22Rv1 (cell line): Measurements from ENCODE around the gene CA12.
"Not testable (repeated sequence)": the region's sequence is repeated elsewhere in the genome, so short reads cannot be mapped to it uniquely, and the experiment has no call there.

Experiments used
- ZFX ChIP-seq: fragments of 450-650 bp; IDR thresholded peaks from 2 replicates; pipeline ENCODE4 v1.6.1; 2017; ENCODE audit warnings: antibody characterized with exemption, borderline replicate concordance
- TF ChIP-seq, protein P1 (sequence below): fragments of 450-650 bp; IDR thresholded peaks from 2 replicates; pipeline ENCODE4 v1.5.1; 2017; ENCODE audit warnings: mild to moderate bottlenecking

- TF ChIP-seq, protein P1, sequence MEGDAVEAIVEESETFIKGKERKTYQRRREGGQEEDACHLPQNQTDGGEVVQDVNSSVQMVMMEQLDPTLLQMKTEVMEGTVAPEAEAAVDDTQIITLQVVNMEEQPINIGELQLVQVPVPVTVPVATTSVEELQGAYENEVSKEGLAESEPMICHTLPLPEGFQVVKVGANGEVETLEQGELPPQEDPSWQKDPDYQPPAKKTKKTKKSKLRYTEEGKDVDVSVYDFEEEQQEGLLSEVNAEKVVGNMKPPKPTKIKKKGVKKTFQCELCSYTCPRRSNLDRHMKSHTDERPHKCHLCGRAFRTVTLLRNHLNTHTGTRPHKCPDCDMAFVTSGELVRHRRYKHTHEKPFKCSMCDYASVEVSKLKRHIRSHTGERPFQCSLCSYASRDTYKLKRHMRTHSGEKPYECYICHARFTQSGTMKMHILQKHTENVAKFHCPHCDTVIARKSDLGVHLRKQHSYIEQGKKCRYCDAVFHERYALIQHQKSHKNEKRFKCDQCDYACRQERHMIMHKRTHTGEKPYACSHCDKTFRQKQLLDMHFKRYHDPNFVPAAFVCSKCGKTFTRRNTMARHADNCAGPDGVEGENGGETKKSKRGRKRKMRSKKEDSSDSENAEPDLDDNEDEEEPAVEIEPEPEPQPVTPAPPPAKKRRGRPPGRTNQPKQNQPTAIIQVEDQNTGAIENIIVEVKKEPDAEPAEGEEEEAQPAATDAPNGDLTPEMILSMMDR = not testable (repeated sequence)
- not testable (repeated sequence) for TF ChIP-seq ZFX
These were observed 60.7 kb downstream of the CA12 start for GRCh38 chr15:63320981-63321380.
